Right lobe of liver (tissue), 4 donors: ENCODE data around the gene SUB1.

Experiments
- POLR2A ChIP-seq: fragments of 450-650 bp; IDR thresholded peaks from one replicate; pipeline ENCODE4 v1.6.1; 2017; ENCODE audit warnings: antibody characterized with exemption, mild to moderate bottlenecking
- TF ChIP-seq, protein P1 (sequence below), 4 donors: fragments of 200-600 bp in 3 of 4; fragments of 450-650 bp in 1 of 4; IDR thresholded peaks; one replicate each; pipeline versions ENCODE4 v1.5.1 to v1.8.0; 2016 to 2022; ENCODE audit warnings: antibody characterized with exemption in 4 of 4, mild to moderate bottlenecking in 2 of 4
- donor health status: DM: no; HTN: no; CAD: no.
- donor health status: DM: no; HTN: no; CAD: no.
- donor health status: DM: no; HTN: yes; CAD: no.

DNA sequence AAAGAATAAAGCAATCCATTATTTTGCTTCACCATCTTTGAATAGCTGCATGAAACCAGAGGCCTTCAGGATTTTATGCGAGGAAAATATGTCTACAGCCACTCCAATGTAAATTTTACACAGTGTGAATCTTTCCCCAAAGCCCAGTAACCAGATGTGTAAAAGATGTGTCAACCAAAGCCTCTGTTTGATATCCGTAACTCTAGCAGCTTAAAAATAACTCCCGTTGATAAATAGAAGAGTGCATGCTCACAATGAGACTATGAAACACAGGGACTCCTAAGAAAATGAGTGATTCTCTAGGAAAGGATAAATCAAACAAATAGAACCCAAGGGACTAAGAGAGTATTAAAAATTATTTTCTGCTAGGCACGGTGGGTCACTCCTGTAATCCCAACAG is 65.7 kb downstream of the SUB1 start:
- TF ChIP-seq, protein P1, sequence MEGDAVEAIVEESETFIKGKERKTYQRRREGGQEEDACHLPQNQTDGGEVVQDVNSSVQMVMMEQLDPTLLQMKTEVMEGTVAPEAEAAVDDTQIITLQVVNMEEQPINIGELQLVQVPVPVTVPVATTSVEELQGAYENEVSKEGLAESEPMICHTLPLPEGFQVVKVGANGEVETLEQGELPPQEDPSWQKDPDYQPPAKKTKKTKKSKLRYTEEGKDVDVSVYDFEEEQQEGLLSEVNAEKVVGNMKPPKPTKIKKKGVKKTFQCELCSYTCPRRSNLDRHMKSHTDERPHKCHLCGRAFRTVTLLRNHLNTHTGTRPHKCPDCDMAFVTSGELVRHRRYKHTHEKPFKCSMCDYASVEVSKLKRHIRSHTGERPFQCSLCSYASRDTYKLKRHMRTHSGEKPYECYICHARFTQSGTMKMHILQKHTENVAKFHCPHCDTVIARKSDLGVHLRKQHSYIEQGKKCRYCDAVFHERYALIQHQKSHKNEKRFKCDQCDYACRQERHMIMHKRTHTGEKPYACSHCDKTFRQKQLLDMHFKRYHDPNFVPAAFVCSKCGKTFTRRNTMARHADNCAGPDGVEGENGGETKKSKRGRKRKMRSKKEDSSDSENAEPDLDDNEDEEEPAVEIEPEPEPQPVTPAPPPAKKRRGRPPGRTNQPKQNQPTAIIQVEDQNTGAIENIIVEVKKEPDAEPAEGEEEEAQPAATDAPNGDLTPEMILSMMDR (IDR thresholded peaks at IDR 0.05): no peak
- TF ChIP-seq POLR2A: no peak
